Measurements from ENCODE around the gene PHAF1.
A peak's percentile ranks its signal among the peaks of the same experiment; 100 is the strongest.

DNA sequence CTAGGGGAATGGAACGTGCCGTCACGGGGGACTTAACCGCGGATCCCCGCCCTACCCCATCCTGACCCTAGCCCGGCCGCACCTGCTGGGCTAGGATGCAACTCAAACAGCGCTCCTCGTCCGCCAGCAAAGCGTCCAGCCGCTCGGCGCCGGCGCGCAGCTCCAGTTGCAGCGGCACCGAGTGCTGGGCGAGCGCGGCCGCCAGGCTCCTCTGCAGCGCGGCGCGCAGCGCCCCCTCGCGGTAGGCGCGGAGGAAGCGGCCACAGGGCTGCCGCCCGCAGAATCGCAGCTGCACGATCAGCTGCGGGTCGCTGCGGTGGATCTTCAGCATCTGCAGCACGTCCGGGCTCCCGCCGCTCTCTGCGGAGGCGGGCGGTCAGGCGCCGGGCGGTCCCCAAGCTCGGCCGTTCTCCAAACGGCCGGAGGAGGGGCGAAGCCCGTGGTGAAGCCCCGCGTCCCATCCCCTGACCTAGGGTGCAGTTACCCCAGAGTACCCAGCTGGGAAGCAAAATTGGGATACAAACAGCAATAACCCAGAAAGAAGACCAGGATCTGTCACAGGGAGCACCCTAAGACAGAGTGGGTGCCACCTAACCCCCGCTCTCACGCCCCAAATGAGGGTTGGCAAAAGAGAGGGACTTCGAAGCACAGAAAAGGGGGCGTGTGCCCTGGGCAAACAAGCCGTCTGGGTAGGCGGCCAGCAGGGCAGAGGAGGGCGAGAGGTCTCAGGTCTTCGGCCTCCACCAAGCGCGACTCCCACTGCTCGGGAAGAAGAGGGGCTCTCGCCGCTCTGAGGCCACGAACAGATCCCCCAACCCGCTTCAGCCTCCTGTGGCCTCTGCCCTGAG, 45.8 kb downstream of the PHAF1 start:
- TF ChIP-seq EZH2 (IDR thresholded peaks at IDR 0.05; ENCODE audit: borderline replicate concordance, insufficient read depth, low read depth, low read length, poor library complexity, severe bottlenecking), result no peak
- TF ChIP-seq, protein P1, sequence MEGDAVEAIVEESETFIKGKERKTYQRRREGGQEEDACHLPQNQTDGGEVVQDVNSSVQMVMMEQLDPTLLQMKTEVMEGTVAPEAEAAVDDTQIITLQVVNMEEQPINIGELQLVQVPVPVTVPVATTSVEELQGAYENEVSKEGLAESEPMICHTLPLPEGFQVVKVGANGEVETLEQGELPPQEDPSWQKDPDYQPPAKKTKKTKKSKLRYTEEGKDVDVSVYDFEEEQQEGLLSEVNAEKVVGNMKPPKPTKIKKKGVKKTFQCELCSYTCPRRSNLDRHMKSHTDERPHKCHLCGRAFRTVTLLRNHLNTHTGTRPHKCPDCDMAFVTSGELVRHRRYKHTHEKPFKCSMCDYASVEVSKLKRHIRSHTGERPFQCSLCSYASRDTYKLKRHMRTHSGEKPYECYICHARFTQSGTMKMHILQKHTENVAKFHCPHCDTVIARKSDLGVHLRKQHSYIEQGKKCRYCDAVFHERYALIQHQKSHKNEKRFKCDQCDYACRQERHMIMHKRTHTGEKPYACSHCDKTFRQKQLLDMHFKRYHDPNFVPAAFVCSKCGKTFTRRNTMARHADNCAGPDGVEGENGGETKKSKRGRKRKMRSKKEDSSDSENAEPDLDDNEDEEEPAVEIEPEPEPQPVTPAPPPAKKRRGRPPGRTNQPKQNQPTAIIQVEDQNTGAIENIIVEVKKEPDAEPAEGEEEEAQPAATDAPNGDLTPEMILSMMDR (IDR thresholded peaks at IDR 0.05), result peak; percentile 95
